Germinal center (tissue), 1 donor: ENCODE measurements around the gene CHMP1A.
"Not testable (repeated sequence)": the region's sequence is repeated elsewhere in the genome, so short reads cannot be mapped to it uniquely, and the experiment has no call there.

Source experiments
- DNase-seq: peaks from one replicate; pipeline ENCODE4 v3.0.0; 2012; ENCODE audit warnings: mixed read lengths, low spot score

Gene CHMP1A

GRCh38 chr16:89658221-89658879, 842 bp upstream of the CHMP1A start:
- DNase-seq = no peak

DNA sequence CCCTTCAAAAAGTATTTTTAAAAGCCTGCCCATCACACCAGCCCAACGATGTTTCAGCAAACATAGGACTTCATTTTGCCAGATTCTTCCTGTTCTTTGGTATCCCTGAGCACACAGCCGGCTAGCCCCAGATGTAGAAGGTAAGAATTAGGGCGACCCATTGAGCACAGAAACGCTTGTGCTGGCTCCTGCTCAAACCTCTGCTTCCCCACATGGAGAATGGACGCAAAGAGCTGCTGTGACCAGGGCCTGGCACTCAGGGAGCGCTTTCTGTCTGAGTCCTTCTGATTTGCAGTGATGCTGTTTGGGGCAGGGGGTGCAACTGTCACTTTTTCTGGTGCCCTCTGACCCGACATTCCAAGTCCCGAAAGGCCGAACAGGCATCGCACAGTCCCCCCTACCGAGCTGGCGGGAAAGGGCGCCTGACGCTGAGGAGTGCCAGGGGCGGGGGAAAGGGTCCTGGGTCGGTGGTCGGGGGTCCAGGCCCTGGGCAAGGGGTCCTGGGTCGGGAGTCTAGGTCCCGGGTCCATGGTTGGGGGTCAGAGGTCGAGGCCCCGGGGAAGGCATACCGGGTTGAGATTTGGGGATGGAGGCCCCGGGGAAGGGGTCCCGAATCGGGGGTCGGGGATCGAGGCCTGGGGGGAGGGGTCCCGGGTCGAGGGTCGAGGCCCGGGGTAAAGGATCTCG, 930 bp downstream of the CHMP1A start:
- DNase-seq = no peak

GRCh38 chr16:89655062-89655643, 2.4 kb downstream of the CHMP1A start:
- no peak for DNase-seq

DNA sequence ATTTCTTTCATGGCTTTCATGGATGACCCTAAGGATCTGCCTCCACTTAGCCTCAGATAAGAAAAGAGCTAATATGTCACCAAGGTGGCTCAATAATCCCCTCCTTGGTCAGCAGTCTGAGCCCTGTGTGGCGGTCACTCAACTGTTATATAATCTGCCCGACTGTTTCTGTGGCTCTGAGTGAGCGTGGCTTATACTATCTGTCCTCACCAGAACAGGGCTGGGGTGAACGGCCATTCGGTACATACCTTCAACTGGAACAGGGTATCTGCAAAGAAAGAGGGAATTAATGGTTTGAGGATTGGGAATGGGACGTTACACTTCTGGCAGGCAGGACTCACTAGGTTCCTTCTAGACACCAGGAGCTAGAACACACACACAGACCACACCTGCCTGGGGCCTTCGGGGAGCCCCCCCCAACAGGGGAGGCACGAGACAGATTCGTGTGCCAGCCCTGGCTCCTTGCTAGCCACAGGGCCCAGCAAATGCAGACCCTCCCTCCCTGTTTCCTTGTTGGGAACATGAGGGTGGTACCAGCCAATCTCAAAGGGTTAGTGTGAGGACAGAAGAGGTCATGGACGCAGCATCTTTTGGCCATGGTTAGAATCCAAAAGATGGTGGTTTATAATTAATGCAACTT, 3.7 kb downstream of the CHMP1A start:
- DNase-seq = no peak

DNA sequence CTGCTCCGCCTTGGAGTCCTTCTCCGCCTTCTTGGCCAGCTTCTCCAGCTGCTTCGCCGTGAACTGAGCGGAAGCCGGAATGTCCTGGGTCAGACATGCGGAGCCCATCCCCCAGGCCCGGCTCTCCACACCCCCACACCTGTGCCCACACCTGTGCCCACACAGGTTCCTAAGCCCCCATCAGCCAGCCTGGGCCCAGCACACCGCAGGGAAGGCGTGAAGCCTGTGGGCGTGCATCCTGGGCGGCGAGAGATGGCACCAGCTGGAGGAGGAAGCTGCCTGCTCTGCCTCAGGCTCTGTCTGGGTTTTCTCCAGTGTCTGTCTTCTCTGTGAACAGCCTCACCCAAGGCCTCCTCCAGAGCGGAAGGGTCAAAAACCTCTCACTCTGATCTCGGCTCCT, 5.9 kb downstream of the CHMP1A start:
- DNase-seq = no peak

DNA sequence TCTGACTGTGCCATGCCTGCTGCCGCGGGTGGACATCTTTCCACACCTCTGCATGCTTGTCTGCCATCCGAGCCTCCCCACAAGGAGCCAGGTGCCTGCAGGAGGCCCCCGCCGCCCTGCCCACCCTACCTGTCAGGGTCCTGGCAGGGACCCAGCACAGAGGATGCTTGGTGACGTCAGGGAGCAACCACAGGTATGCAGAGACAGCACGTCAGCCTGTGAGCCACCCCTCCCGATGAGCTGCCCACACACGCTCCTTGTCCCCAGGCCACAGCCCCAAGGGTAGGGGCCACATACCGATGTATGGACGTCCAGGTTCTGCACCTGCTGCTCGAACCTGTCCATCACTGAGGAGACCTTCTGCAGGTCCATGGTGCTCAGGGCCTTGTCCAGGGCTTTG, 10.6 kb downstream of the CHMP1A start:
- DNase-seq = no peak

GRCh38 chr16:89646270-89646669, 11.2 kb downstream of the CHMP1A start:
- DNase-seq = no peak

- no peak for DNase-seq
These were observed 12.4 kb downstream of the CHMP1A start for GRCh38 chr16:89645122-89645521.

DNA sequence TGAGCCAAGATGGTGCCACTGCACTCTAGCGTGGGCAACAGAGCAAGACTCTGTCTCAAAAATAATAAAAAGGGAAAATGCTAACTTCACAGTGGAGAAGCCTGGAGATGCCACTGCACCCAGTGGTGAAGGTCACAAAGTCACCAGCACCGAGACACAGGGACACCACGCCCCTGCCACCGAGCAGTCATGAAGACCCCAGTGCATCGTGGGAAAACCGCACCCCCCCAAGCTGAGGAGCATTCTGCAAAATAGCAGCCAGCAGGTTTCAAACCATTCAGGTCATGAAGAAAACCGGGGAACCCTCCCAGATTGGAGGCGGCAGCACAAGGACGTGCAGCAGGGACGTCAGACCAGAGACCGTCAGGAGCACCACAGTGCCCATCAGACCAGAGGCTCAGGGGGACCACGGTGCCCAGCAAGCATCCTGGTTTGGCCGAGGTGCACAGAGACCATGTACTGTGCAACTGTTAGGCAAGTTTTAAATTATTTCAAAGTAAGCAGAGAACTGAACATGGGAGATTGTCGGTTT, 13.7 kb downstream of the CHMP1A start:
- DNase-seq = no peak

DNA sequence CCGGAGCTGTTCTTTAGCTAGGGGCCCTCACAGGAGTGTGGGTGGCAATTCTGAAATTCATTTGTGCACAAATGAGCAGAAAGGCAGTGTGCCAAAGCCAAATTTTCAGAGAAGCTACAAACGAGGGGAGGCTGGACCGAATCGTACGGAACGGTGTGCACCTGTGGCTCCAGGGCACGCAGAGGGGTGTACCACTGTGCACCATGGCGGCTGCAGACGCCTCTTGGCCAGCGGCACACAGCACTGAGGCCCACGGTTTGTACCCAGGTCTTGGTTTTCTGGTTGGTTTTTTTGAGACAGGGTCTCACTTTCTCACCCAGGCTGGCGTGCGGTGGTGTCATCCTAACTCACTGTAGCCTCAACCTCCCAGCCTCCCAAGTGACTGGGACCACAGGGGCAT, 14.9 kb downstream of the CHMP1A start:
- DNase-seq = no peak

DNA sequence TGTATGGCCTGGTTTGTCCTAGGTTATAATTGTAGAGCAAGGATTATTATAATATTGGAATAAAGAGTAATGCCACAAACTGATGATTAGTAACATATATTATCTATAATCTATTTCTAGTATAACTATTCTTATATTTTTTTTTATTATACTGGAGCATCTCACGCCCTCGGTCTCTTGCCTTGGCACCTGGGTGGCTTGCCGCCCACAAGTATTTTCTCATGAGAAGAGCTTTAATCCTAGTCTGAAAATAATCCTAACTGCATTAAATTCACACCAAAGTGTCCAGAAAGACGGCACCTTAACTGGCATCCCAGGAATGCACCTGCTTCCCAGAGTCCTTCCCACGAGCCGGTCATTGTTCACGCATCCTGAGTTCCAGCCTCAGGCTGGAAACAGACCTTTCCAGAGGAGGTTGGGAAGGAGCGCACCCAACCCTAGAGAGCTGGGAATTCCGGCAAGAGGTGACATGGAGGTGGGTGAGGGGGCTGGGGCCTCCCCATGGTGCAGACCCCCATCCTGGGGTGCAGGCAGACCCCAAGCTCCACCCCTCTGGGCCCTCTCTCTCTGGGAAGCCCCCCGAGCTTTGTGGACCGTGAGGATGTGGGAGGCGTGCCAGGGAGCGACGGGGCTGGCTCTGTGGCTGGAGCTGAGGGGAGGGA, 15.9 kb downstream of the CHMP1A start:
- no peak for DNase-seq

DNA sequence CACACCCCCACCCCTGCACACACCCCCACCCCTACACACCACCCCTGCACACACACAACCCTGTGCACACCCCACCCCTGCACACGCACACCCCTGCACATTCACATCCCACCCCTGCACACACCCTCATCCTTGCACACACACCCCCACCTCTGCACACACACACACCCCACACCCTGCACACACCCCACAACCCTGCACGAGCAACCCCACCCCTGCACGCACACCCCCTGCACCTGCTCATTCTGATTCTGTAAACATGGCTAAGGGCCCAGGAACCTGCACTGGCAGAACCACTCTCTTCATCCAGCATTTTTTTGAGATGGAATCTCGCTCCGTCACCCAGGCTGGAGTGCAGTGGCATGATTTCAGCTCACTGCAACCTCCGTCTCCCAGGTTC, 18.1 kb downstream of the CHMP1A start:
- no peak for DNase-seq

GRCh38 chr16:89638455-89638854, 19.1 kb downstream of the CHMP1A start:
- DNase-seq = no peak

- no peak for DNase-seq
These were observed 20.1 kb downstream of the CHMP1A start for GRCh38 chr16:89637379-89637778.

DNA sequence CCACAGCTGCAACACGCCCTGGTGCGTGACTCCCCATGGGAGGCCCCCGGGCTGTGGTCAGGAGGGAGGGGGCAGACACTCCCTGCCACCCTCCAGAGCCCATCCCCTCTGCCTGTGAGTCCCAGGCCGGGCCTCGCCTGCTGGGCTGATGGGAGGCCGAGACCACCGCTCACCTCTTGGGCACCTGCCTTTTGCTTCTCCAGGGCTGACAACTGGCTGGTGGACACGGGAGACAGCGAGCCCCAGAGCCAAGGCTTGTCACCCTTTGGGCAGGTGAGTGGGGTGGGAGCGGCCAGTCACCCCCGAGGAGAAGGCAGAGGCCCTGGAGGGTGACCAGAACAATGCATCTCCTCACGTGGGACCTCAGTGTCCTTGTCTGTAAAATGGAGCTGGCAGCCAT, 20.8 kb downstream of the CHMP1A start:
- no peak for DNase-seq

DNA sequence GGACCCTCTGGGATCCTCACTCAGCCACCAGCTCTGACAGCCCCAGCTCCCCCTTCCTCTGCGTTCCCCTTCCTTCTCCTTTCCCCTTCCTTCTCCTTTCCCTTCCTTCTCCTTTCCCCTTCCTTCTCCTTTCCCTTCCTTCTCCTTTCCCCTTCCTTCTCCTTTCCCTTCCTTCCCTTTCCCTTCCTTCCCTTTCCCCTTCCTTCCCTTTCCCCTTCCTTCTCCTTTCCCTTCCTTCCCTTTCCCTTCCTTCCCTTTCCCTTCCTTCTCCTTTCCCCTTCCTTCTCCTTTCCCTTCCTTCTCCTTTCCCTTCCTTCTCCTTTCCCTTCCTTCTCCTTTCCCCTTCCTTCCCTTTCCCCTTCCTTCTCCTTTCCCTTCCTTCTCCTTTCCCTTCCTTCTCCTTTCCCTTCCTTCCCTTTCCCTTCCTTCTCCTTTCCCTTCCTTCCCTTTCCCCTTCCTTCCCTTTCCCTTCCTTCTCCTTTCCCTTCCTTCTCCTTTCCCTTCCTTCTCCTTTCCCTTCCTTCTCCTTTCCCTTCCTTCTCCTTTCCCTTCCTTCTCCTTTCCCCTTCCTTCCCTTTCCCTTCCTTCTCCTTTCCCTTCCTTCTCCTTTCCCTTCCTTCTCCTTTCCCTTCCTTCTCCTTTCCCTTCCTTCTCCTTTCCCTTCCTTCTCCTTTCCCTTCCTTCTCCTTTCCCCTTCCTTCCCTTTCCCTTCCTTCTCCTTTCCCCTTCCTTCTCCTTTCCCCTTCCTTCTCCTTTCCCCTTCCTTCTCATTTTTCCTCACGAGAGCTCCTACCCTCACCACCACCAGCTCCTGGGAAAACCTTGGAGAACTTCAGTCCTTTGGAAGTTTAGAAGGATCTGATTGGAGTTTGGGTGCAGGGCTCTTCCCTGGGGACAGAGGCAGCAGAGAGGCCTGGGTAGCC, 22.8 kb downstream of the CHMP1A start:
- DNase-seq = not testable (repeated sequence)

DNA sequence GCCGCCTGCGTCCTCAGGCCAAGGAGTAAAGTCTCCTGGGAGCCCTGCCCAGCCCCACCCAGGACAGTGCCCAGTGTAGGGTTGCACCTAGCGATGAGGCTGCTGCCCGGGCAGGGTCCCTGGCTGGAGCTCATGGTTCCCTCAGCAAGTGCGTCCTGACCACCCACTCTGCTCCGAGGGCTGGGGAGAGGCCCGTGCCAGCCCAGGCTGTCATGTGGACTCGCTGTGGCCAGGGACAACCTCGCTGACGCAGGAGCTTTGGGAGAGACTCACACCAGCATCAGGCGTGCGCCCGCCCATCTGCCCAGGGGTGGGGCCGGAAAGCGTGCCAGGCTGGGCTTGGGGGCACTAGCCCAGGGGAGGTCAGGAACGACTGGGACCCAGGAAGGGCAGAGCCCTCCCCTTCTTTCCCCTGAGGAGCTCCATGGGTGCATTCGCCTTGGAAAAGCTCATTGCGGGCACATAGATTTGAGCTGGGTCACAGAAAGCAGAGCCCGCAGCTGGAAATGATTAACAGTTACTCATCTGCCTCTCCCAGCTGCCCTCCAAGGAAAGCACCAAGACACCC, 24.4 kb downstream of the CHMP1A start:
- no peak for DNase-seq

- no peak for DNase-seq
These were observed 27.5 kb downstream of the CHMP1A start for GRCh38 chr16:89629827-89630610.

GRCh38 chr16:89624777-89625761, 32.4 kb downstream of the CHMP1A start:
- no peak for DNase-seq
